H9 (cell line): ENCODE data around the gene GAS6. TPM values are rescaled to one million over a fixed set of nuclear protein-coding genes. Genes with fewer than 3 reads are reported as not detected.

ENCODE experiments used
- DNase-seq: peaks from one replicate; pipeline ENCODE4 v3.0.0-alpha.2; 2017
- H2AFZ ChIP-seq: one replicate; pipeline ENCODE4 v1.6.1; 2013; ENCODE audit warnings: mild to moderate bottlenecking, low read length, control low read depth, moderate library complexity
- H2AK5ac ChIP-seq: 2 replicates; pipeline ENCODE4 v1.6.1; 2013; ENCODE audit warnings: low read length, control low read depth, mixed read lengths; ENCODE audit not compliant: insufficient read length
- H2BK120ac ChIP-seq: one replicate; pipeline ENCODE4 v1.6.1; 2013; ENCODE audit warnings: low read depth, mild to moderate bottlenecking, low read length, control low read depth, inconsistent platforms; ENCODE audit not compliant: poor library complexity, severe bottlenecking
- H2BK12ac ChIP-seq: 2 replicates; pipeline ENCODE4 v1.6.1; 2013; ENCODE audit warnings: low read length, control low read depth, mixed read lengths, low read depth; ENCODE audit not compliant: insufficient read length
- H2BK15ac ChIP-seq: 2 replicates; pipeline ENCODE4 v1.6.1; 2013; ENCODE audit warnings: low read depth, low read length, control low read depth
- H2BK20ac ChIP-seq: one replicate; pipeline ENCODE4 v1.6.1; 2013; ENCODE audit warnings: low read depth, mild to moderate bottlenecking, low read length, control low read depth, inconsistent platforms; ENCODE audit not compliant: poor library complexity, severe bottlenecking
- H2BK5ac ChIP-seq: 2 replicates; pipeline ENCODE4 v1.6.1; 2013; ENCODE audit warnings: low read length, control low read depth, mixed read lengths; ENCODE audit not compliant: insufficient read length
- H3K14ac ChIP-seq: 2 replicates; pipeline ENCODE4 v1.6.1; 2013; ENCODE audit warnings: low read length, control low read depth; ENCODE audit not compliant: insufficient read depth
- H3K18ac ChIP-seq: 2 replicates; pipeline ENCODE4 v1.6.1; 2013; ENCODE audit warnings: low read depth, mild to moderate bottlenecking, mixed read lengths, low read length, control low read depth; ENCODE audit not compliant: insufficient read length
- H3K23ac ChIP-seq: 2 replicates; pipeline ENCODE4 v1.6.1; 2013; ENCODE audit warnings: low read length, control low read depth, mixed read lengths, low read depth; ENCODE audit not compliant: insufficient read length
- H3K23me2 ChIP-seq: 2 replicates; pipeline ENCODE4 v1.6.1; 2013; ENCODE audit warnings: low read depth, mild to moderate bottlenecking, mixed read lengths, low read length, control low read depth; ENCODE audit not compliant: insufficient read length, poor library complexity, severe bottlenecking
- H3K27ac ChIP-seq: 2 replicates; pipeline ENCODE4 v1.5.1; 2013; ENCODE audit warnings: low read length, control low read depth, mixed read lengths, low read depth; ENCODE audit not compliant: insufficient read length
- H3K27me3 ChIP-seq: 2 replicates; pipeline ENCODE4 v1.6.1; 2013; ENCODE audit warnings: low read length, control low read depth, inconsistent platforms; ENCODE audit not compliant: insufficient read depth
- H3K4ac ChIP-seq: 2 replicates; pipeline ENCODE4 v1.6.1; 2013; ENCODE audit warnings: low read depth, mild to moderate bottlenecking, control low read depth, inconsistent platforms, low read length, moderate library complexity
- H3K4me1 ChIP-seq: 2 replicates; pipeline ENCODE4 v1.6.1; 2013; ENCODE audit warnings: low read length, control low read depth, inconsistent platforms; ENCODE audit not compliant: insufficient read depth
- H3K4me2 ChIP-seq: 2 replicates; pipeline ENCODE4 v1.6.1; 2013; ENCODE audit warnings: low read length, control low read depth, mixed read lengths; ENCODE audit not compliant: insufficient read length, insufficient read depth
- H3K56ac ChIP-seq: 2 replicates; pipeline ENCODE4 v1.6.1; 2013; ENCODE audit warnings: low read depth, mild to moderate bottlenecking, mixed read lengths, low read length, control low read depth; ENCODE audit not compliant: insufficient read length
- H3K79me1 ChIP-seq: 2 replicates; pipeline ENCODE4 v1.6.1; 2013; ENCODE audit warnings: low read depth, mild to moderate bottlenecking, moderate library complexity, low read length, control low read depth, inconsistent platforms; ENCODE audit not compliant: insufficient read depth, poor library complexity, severe bottlenecking
- H3K79me2 ChIP-seq: 2 replicates; pipeline ENCODE4 v1.6.1; 2013; ENCODE audit warnings: low read length, control low read depth, inconsistent platforms; ENCODE audit not compliant: insufficient read depth
- H3K9ac ChIP-seq: 2 replicates; pipeline ENCODE4 v1.6.1; 2013; ENCODE audit warnings: low read length, control low read depth, mixed read lengths; ENCODE audit not compliant: insufficient read length; ENCODE audit errors: extremely low read depth
- H3K9me3 ChIP-seq: one replicate; pipeline ENCODE4 v1.6.1; 2013; ENCODE audit warnings: low read depth, low read length, inconsistent platforms; ENCODE audit not compliant: control insufficient read depth
- H3T11ph ChIP-seq: one replicate; pipeline ENCODE4 v1.6.1; 2013; ENCODE audit warnings: mild to moderate bottlenecking, low read length, control low read depth, inconsistent platforms
- H4K20me1 ChIP-seq: one replicate; pipeline ENCODE4 v1.6.1; 2013; ENCODE audit not compliant: control insufficient read depth, insufficient read length, insufficient read depth
- H4K5ac ChIP-seq: 2 replicates; pipeline ENCODE4 v1.6.1; 2013; ENCODE audit warnings: low read depth, mild to moderate bottlenecking, mixed read lengths, low read length, control low read depth; ENCODE audit not compliant: insufficient read length
- H4K8ac ChIP-seq: replicated peaks from 2 replicates; pipeline ENCODE4 v1.6.1; 2013; ENCODE audit warnings: low read length, control low read depth, mixed read lengths, low read depth; ENCODE audit not compliant: insufficient read length
- H4K91ac ChIP-seq: 2 replicates; pipeline ENCODE4 v1.6.1; 2013; ENCODE audit warnings: low read depth, mild to moderate bottlenecking, moderate library complexity, mixed read lengths, low read length, control low read depth; ENCODE audit not compliant: insufficient read length
- H3K27ac Mint-ChIP-seq, 3 experiments: 2 replicates in 2 of 3; 3 replicates in 1 of 3; pipeline ENCODE4 v1.8.0; 2020 to 2021; ENCODE audit warnings: mixed read lengths in 3 of 3, mild to moderate bottlenecking in 1 of 3, moderate library complexity in 1 of 3
- H3K27me3 Mint-ChIP-seq: 2 replicates; pipeline ENCODE4 v1.8.0; 2021; ENCODE audit warnings: low read depth, mild to moderate bottlenecking, moderate library complexity, mixed read lengths
- H3K36me3 Mint-ChIP-seq, 3 experiments: 2 replicates in 2 of 3; 3 replicates in 1 of 3; pipeline ENCODE4 v1.8.0; 2020 to 2021; ENCODE audit warnings: low read depth in 3 of 3, mixed read lengths in 3 of 3; ENCODE audit not compliant: insufficient read depth in 1 of 3
- H3K4me1 Mint-ChIP-seq, 2 experiments: 2 replicates each; pipeline ENCODE4 v1.8.0; 2020; ENCODE audit warnings: mixed read lengths in 2 of 2
- H3K4me3 Mint-ChIP-seq, 2 experiments: 2 replicates in 1 of 2; 3 replicates in 1 of 2; pipeline ENCODE4 v1.8.0; 2020 to 2021; ENCODE audit warnings: mild to moderate bottlenecking in 2 of 2, mixed read lengths in 2 of 2, moderate library complexity in 1 of 2
- H3K9me3 Mint-ChIP-seq, 2 experiments: 2 replicates in 1 of 2; 3 replicates in 1 of 2; pipeline ENCODE4 v1.8.0; 2020; ENCODE audit warnings: mild to moderate bottlenecking in 2 of 2, mixed read lengths in 2 of 2, moderate library complexity in 1 of 2
- WGBS: extraction: QIAGEN DNeasy Blood & Tissue Kit; methylation state at CpG from one replicate; pipeline ENCODE4 v1.1.7; 2013; ENCODE audit warnings: missing lambda C conversion rate, low lambda C conversion rate, mixed read lengths; ENCODE audit not compliant: insufficient read length; ENCODE audit errors: extremely low coverage; 5-methylcytosine and 5-hydroxymethylcytosine counted together
- total RNA-seq: library from RNA; stranded (reverse); gene quantifications from 2 replicates; pipeline ENCODE4 v1.2.1, GENCODE V29; 2021
- TF ChIP-seq, protein P1 (sequence below): fragments of 200-600 bp; sonication (generic); conservative IDR thresholded peaks from 3 replicates; pipeline ENCODE4 v1.8.0; 2021; ENCODE audit warnings: antibody characterized with exemption, mild to moderate bottlenecking

The GAS6 gene
- total RNA-seq, 1 experiment from 2014 or later: 20.5 TPM

DNA sequence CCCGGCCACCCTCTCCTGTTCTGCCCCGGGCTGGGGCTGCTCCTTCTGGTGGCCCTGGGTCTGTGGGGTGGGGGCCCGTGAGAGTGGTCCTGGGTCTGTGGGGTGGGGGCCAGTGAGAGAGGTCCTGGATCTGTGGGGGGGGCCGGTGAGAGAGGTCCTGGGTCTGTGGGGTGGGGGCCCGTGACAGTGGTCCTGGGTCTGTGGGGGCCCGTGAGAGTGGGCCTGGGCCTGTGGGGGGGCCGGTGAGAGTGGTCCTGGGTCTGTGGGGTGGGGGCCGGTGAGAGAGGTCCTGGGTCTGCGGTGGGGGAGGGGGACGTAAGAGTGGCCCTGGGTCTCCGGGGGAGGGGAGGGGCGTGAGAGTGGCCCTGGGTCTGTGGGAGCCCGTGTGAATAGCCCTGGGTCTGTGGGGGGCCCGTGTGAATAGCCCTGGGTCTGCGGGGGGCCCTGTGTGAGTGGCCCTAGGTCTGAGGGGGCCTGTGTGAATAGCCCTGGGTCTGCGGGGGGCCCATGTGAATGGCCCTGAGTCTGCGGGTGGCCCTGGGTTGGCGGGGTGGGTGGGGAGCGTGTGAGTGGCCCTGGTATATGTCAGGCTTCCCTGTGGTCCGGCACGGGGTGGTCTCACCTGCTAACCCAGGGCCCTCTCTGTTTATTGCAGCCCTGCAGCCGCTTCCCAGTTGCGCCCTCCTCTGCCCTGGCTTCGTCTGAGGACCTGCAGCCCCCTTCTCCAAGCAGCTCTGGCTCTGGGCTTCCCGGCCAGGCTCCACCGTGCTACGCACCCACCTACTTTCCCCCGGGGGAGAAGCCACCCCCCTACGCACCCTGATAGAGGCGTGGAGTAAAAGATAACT lies 52.6 kb downstream of the GAS6 start:
- Histone ChIP-seq H2AFZ (no peak overlapping the region), H4K8ac (no peak overlapping the region), H3T11ph (no peak overlapping the region), H3K14ac (no peak overlapping the region), H3K4me1 (no peaks in the 10 kb centered on the region), H3K79me2 (no peaks in the 10 kb centered on the region), H2BK5ac (no peak overlapping the region), H4K20me1 (no peaks in the 10 kb centered on the region), H4K5ac (no peak overlapping the region), H3K9me3 (no peaks in the 10 kb centered on the region), H2BK20ac (no peak overlapping the region), H3K4me2 (no peak overlapping the region), H2BK12ac (no peak overlapping the region), H3K18ac (no peak overlapping the region), H3K56ac (no peak overlapping the region), H3K27me3 (no peaks in the 10 kb centered on the region), H3K23me2 (no peaks in the 10 kb centered on the region), H3K23ac (no peak overlapping the region), H3K9ac (no peak overlapping the region), H2BK15ac (no peak overlapping the region), H3K27ac (no peak overlapping the region), H3K4ac (no peak overlapping the region), H3K79me1 (no peaks in the 10 kb centered on the region), H2AK5ac (no peak overlapping the region), H4K91ac (no peak overlapping the region), H2BK120ac (no peak overlapping the region)
- Mint-ChIP-seq H3K9me3 (peaks cover 18 to 21% of the 10 kb centered on the region in 2 experiments), H3K4me1 (no peaks in the 10 kb centered on the region), H3K36me3 (peaks cover 3 to 12% (median 8%) of the 10 kb centered on the region in 3 experiments), H3K27ac (no peak overlapping the region), H3K27me3 (peaks cover 3% of the 10 kb centered on the region), H3K4me3 (no peak overlapping the region)
- TF ChIP-seq, protein P1, sequence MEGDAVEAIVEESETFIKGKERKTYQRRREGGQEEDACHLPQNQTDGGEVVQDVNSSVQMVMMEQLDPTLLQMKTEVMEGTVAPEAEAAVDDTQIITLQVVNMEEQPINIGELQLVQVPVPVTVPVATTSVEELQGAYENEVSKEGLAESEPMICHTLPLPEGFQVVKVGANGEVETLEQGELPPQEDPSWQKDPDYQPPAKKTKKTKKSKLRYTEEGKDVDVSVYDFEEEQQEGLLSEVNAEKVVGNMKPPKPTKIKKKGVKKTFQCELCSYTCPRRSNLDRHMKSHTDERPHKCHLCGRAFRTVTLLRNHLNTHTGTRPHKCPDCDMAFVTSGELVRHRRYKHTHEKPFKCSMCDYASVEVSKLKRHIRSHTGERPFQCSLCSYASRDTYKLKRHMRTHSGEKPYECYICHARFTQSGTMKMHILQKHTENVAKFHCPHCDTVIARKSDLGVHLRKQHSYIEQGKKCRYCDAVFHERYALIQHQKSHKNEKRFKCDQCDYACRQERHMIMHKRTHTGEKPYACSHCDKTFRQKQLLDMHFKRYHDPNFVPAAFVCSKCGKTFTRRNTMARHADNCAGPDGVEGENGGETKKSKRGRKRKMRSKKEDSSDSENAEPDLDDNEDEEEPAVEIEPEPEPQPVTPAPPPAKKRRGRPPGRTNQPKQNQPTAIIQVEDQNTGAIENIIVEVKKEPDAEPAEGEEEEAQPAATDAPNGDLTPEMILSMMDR: no peak
- no CpG with 5 or more reads among the region's 30 CpGs for WGBS
- no peak for DNase-seq
